ENCODE measurements around the gene PPARG.

Gene PPARG

DNA sequence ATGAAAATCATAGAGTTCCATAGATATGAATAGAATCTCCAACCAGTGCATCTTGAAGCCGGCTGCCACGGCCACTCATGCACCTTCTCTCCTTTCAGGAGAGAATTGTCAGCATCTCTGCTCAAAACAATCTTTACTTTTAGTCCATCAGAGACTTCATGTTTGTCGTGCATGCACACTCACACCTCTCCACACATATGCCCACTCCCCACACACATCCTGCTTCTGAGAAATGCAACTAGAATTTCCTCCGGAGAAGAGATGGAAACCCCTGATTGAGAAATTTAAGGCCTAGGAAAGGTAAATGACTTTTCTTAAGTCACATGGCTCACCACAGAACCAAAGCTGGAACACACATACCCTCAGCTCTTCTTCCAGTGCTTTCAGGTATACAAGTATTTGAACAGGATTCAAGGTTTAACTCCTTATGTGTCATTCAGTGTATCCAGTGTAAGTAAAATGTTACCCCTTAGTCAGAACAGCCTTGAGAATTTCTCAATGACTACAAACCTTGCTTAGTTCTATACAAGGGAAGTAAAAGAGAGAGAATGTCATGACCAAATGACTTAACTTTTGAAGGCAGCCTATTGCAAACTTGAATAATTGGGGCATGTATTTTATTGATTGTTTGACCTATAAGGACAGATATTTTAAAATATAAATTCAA is 126.3 kb downstream of the PPARG start:
- Histone ChIP-seq H3K27me3 (ENCODE audit: control insufficient read depth, insufficient read depth, low read length) (no peaks in the 10 kb centered on the region), H3K9me3 (ENCODE audit: control insufficient read depth, insufficient read depth, low read length) (no peaks in the 10 kb centered on the region), H3K4me3 (ENCODE audit: low read depth, low read length) (no peak overlapping the region), H3K4me1 (ENCODE audit: control insufficient read depth, insufficient read depth, low read length) (no peaks in the 10 kb centered on the region), H3K9ac (ENCODE audit: low read depth, low read length) (no peak overlapping the region), H3K36me3 (ENCODE audit: control insufficient read depth, insufficient read depth, low read length) (no peaks in the 10 kb centered on the region)

DNA sequence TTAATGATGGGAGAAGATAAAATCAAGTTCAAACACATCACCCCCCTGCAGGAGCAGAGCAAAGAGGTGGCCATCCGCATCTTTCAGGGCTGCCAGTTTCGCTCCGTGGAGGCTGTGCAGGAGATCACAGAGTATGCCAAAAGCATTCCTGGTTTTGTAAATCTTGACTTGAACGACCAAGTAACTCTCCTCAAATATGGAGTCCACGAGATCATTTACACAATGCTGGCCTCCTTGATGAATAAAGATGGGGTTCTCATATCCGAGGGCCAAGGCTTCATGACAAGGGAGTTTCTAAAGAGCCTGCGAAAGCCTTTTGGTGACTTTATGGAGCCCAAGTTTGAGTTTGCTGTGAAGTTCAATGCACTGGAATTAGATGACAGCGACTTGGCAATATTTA is 127.9 kb downstream of the PPARG start:
- Histone ChIP-seq H3K9ac (ENCODE audit: low read depth, low read length) (no peak overlapping the region), H3K36me3 (ENCODE audit: control insufficient read depth, insufficient read depth, low read length) (no peaks in the 10 kb centered on the region), H3K27me3 (ENCODE audit: control insufficient read depth, insufficient read depth, low read length) (no peaks in the 10 kb centered on the region), H3K4me1 (ENCODE audit: control insufficient read depth, insufficient read depth, low read length) (no peaks in the 10 kb centered on the region), H3K4me3 (ENCODE audit: low read depth, low read length) (no peak overlapping the region), H3K9me3 (ENCODE audit: control insufficient read depth, insufficient read depth, low read length) (no peaks in the 10 kb centered on the region)

DNA sequence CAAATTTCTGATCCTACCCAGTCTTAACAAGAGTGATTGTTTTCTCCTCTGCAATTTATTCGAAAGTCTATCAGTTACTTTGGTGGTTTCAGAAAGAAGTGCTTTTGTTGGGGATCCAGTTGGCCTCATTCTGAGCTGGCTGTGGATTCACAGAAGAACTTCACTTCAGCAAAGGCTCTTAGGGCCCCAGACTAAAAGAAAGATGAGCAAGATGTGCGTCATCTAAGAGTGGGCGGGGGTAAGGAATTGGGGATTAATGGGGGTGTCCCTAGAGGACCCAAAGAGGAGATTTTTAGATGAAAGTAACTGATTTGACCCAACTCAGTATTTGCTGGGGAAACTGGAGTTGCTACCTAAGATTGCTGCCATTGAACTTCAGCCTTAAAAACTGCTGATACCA is 131.5 kb downstream of the PPARG start:
- H3K4me1 ChIP-seq (ENCODE audit: control insufficient read depth, insufficient read depth, low read length) = no peaks in the 10 kb centered on the region
- no peaks in the 10 kb centered on the region for H3K27me3 ChIP-seq (ENCODE audit: control insufficient read depth, insufficient read depth, low read length)
- H3K36me3 ChIP-seq (ENCODE audit: control insufficient read depth, insufficient read depth, low read length) = no peaks in the 10 kb centered on the region
- no peak overlapping the region for H3K4me3 ChIP-seq (ENCODE audit: low read depth, low read length)
- no peak overlapping the region for H3K9ac ChIP-seq (ENCODE audit: low read depth, low read length)
- no peaks in the 10 kb centered on the region for H3K9me3 ChIP-seq (ENCODE audit: control insufficient read depth, insufficient read depth, low read length)

DNA sequence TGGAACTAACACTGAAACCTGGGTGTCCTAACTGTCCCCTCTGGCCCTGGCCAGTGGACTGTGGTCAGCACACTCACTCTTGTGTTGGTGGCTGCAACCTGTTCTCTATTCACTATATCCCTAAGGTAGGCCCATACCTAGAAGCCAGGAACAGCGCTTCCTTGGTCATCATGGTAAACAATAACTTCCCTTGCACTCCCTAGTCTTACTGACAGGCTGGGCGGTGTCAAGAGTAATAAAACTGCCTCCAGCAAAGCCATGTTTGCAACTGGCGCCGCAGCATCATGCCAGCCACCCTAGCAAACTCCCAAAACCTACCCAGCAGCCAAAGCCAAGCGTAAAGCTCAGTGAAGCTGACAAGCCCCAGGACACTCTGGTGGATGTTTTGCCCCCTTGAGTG is 132.3 kb downstream of the PPARG start:
- Histone ChIP-seq H3K4me1 (ENCODE audit: control insufficient read depth, insufficient read depth, low read length) (peaks cover under 1% of the 10 kb centered on the region), H3K9me3 (ENCODE audit: control insufficient read depth, insufficient read depth, low read length) (no peaks in the 10 kb centered on the region), H3K27me3 (ENCODE audit: control insufficient read depth, insufficient read depth, low read length) (no peaks in the 10 kb centered on the region), H3K36me3 (ENCODE audit: control insufficient read depth, insufficient read depth, low read length) (no peaks in the 10 kb centered on the region), H3K9ac (ENCODE audit: low read depth, low read length) (no peak overlapping the region), H3K4me3 (ENCODE audit: low read depth, low read length) (no peak overlapping the region)

DNA sequence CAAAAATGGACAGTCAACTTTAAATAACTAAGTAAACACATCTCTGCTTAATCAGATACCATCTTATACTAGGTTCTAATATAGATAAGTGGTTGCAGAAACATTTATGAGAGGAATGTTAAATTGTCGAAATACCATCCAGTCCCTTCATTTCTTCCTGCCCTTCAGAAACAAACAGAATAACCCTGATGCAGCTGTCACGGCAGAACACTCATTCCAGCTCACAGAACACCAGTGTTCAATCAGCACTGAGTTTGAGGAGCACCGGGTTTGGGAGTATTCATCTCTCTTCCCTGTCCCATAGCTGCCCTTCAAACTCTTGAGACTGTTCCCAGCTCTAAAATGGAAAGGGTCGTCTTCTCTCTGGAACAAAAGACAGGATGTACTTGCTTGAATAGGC is 134.3 kb downstream of the PPARG start:
- peaks cover 11% of the 10 kb centered on the region for H3K4me1 ChIP-seq (ENCODE audit: control insufficient read depth, insufficient read depth, low read length)
- H3K9me3 ChIP-seq (ENCODE audit: control insufficient read depth, insufficient read depth, low read length) = no peaks in the 10 kb centered on the region
- no peaks in the 10 kb centered on the region for H3K27me3 ChIP-seq (ENCODE audit: control insufficient read depth, insufficient read depth, low read length)
- H3K9ac ChIP-seq (ENCODE audit: low read depth, low read length) = no peak overlapping the region
- no peaks in the 10 kb centered on the region for H3K36me3 ChIP-seq (ENCODE audit: control insufficient read depth, insufficient read depth, low read length)
- no peak overlapping the region for H3K4me3 ChIP-seq (ENCODE audit: low read depth, low read length)

DNA sequence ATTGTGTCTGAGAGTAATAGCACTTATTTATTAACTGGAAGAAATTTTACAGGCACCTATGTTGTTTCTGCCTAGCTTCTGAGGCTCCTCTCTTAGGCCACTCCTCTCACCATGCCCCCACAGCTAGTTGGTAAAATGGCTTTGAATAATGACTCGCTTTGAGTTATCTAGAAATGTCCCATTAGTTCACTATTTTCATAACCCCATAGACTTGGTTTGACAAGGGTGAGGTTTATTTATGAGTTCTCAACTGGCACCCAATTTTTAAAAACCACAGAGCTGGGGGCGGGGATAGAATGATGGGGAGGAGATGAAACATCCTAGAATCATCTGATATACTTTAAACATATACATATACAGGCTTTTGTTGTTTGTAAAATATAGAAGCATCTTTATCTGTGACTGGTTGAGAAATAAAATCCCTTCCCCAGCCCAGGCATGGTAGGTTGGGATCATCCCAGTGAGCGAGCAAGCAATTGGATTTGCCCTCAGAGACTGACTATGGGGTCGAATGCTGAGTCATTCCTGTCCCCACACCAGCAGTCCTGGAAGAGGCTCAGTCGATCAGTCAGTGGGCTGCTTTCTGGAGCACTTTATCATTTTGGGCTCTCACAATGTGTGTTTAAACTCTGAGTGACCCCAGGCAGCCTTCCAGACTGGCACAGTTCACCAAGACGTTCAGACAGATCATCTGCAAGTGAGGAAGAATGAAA is 135.2 kb downstream of the PPARG start:
- Histone ChIP-seq H3K4me3 (ENCODE audit: low read depth, low read length) (no peak overlapping the region), H3K9me3 (ENCODE audit: control insufficient read depth, insufficient read depth, low read length) (no peaks in the 10 kb centered on the region), H3K27me3 (ENCODE audit: control insufficient read depth, insufficient read depth, low read length) (no peaks in the 10 kb centered on the region), H3K9ac (ENCODE audit: low read depth, low read length) (no peak overlapping the region), H3K36me3 (ENCODE audit: control insufficient read depth, insufficient read depth, low read length) (no peaks in the 10 kb centered on the region), H3K4me1 (ENCODE audit: control insufficient read depth, insufficient read depth, low read length) (peaks cover 11% of the 10 kb centered on the region)

DNA sequence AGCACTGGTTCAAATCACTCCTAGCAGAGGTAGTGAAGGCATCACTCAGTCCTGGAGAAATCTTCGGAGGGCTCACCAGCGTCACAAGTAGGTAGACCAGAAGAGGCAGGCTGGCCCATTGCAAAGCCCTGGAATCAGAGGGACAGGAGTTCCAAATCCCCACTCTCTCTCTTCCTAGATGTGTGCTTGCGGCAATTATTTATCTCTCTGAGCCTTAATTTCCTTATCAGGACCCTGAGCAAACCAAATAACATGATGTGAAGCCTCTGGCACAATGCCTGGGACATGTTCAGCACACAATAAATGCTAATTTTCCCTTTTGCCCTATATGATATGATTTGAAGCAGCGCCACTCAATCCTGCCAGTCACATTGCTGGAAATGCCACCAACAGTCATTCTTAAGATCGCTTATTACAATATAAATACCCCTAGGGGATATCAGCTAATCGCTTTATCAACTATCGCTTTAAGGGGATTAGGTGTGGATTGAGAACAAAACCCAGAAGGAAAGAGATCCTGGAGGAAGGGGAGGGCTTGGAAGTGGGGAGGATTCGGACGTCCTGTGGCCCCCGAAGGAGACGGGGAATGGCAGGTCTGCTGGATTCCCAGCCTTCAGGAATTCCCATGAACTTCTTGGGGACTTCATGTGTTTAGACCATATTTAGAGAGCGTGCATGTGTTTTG is 135.9 kb downstream of the PPARG start:
- H3K4me1 ChIP-seq (ENCODE audit: control insufficient read depth, insufficient read depth, low read length) = peaks cover 11% of the 10 kb centered on the region
- H3K36me3 ChIP-seq (ENCODE audit: control insufficient read depth, insufficient read depth, low read length) = no peaks in the 10 kb centered on the region
- no peak overlapping the region for H3K9ac ChIP-seq (ENCODE audit: low read depth, low read length)
- H3K4me3 ChIP-seq (ENCODE audit: low read depth, low read length) = no peak overlapping the region
- H3K27me3 ChIP-seq (ENCODE audit: control insufficient read depth, insufficient read depth, low read length) = no peaks in the 10 kb centered on the region
- H3K9me3 ChIP-seq (ENCODE audit: control insufficient read depth, insufficient read depth, low read length) = no peaks in the 10 kb centered on the region

DNA sequence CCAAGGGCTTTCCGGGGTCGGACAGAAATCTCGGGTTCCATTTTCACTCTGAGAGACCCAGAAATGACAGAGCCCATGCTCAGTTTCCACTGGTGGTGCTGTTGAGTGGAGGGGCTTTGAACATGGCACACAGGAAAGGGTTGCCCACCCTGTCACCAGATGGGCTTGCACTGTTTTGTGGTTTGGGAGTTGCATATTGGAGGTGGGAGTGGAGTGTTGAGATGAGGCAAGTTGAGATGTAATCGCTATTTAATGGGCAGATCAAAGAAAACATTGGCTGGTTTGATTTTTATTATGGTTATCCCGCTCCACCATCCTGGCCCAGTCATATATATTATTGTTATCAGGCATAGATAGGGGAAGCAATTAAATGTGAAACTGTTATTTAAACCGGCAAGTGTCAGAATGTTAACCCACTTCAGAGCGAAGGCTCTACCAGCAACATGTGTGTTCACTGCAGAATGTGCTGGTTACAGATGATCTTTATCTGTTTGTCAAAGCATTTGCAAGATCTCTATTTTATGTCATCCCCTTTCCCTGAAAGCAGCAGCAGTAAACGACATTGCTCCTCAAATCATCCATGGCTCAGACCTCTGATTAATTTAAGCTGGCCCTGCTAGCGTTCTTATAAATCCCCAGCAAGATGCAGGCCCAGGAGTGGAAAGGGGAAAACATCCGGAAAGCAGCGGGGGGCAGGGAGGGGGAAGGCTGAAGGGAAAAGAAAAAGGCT is 137.1 kb downstream of the PPARG start:
- H3K9me3 ChIP-seq (ENCODE audit: control insufficient read depth, insufficient read depth, low read length) = no peaks in the 10 kb centered on the region
- H3K27me3 ChIP-seq (ENCODE audit: control insufficient read depth, insufficient read depth, low read length) = no peaks in the 10 kb centered on the region
- H3K4me3 ChIP-seq (ENCODE audit: low read depth, low read length) = no peak overlapping the region
- H3K36me3 ChIP-seq (ENCODE audit: control insufficient read depth, insufficient read depth, low read length) = no peaks in the 10 kb centered on the region
- H3K4me1 ChIP-seq (ENCODE audit: control insufficient read depth, insufficient read depth, low read length) = peaks cover 11% of the 10 kb centered on the region
- no peak overlapping the region for H3K9ac ChIP-seq (ENCODE audit: low read depth, low read length)

DNA sequence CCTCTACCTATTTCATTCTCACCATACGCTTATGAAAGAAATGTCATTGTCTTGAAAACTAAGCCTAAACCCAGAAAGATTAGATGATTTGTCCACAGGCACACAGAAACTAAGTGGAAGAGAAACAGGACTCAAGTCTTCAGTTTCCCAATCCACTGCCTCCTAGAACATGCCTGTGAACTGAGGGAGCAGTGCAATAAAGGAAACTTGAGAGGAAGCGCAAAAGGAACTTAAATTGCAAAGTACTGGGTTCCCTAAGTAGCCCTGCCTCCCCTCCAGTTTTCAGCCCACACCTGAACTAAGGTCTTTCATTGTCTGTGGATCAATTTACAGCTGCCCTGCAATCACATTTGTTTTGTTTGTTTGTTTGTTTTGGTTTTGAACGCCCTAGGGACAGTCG is 138.7 kb downstream of the PPARG start:
- Histone ChIP-seq H3K9ac (ENCODE audit: low read depth, low read length) (no peak overlapping the region), H3K4me3 (ENCODE audit: low read depth, low read length) (no peak overlapping the region), H3K27me3 (ENCODE audit: control insufficient read depth, insufficient read depth, low read length) (no peaks in the 10 kb centered on the region), H3K36me3 (ENCODE audit: control insufficient read depth, insufficient read depth, low read length) (no peaks in the 10 kb centered on the region), H3K4me1 (ENCODE audit: control insufficient read depth, insufficient read depth, low read length) (peaks cover 11% of the 10 kb centered on the region), H3K9me3 (ENCODE audit: control insufficient read depth, insufficient read depth, low read length) (no peaks in the 10 kb centered on the region)

DNA sequence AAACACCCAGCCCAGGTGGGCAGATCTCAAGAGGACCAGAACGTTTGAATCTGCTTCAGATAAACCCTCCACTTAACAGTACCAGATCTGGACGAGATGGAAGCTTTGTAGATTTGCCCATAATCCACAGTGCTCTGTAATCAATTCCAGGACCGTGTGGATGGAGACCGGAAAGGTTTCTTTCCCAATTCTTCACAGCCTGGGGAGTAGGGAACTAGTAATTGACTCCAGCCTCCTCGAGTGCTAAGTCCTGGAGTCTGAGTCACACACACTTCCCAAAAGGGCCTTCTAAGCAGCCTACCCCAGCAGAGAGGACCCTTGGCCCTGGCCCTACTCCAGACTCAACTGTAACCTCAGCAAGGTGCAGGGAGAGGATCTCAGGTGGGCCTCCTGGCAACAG is 139.3 kb downstream of the PPARG start:
- H3K4me3 ChIP-seq (ENCODE audit: low read depth, low read length) = no peak overlapping the region
- peaks cover 11% of the 10 kb centered on the region for H3K4me1 ChIP-seq (ENCODE audit: control insufficient read depth, insufficient read depth, low read length)

DNA sequence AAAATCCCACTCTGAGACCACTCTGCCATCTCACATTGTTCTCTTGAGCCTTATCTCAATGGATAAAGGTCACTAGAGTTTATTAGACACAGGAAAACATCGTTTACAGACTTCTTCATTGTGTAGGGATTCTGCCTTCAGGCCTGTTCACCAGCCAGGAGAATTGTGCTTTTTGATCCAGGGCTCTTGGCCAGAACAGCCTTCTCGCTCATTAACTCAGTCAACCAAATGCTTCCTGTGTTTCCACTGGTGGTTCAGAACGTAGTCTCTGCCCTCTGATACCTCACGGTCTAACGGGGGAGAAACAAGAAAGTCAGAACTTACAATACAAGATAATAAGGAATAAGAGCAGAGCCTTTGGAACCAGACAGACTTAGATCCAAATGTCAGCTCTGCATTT is 141.2 kb downstream of the PPARG start:
- Histone ChIP-seq H3K4me3 (ENCODE audit: low read depth, low read length) (no peak overlapping the region), H3K9me3 (ENCODE audit: control insufficient read depth, insufficient read depth, low read length) (no peaks in the 10 kb centered on the region), H3K4me1 (ENCODE audit: control insufficient read depth, insufficient read depth, low read length) (peaks cover 11% of the 10 kb centered on the region), H3K36me3 (ENCODE audit: control insufficient read depth, insufficient read depth, low read length) (no peaks in the 10 kb centered on the region), H3K27me3 (ENCODE audit: control insufficient read depth, insufficient read depth, low read length) (no peaks in the 10 kb centered on the region), H3K9ac (ENCODE audit: low read depth, low read length) (no peak overlapping the region)

More for the DNA sequence above, 139.3 kb downstream of the PPARG start:
- Histone ChIP-seq H3K9ac (ENCODE audit: low read depth, low read length) (no peak overlapping the region), H3K9me3 (ENCODE audit: control insufficient read depth, insufficient read depth, low read length) (no peaks in the 10 kb centered on the region), H3K27me3 (ENCODE audit: control insufficient read depth, insufficient read depth, low read length) (no peaks in the 10 kb centered on the region), H3K36me3 (ENCODE audit: control insufficient read depth, insufficient read depth, low read length) (no peaks in the 10 kb centered on the region)
